Hepatocyte (in vitro differentiated cells): Measurements from ENCODE around the gene ADGRV1.

Experiments
- CTCF ChIP-seq: fragments of 200-600 bp; sonication (generic); IDR thresholded peaks from 2 replicates; pipeline ENCODE4 v1.5.1; 2016; ENCODE audit warnings: antibody characterized with exemption, mild to moderate bottlenecking; ENCODE audit not compliant: poor library complexity
- EZH2 ChIP-seq: fragments of 200-600 bp; sonication (generic); IDR thresholded peaks from 2 replicates; pipeline ENCODE4 v1.6.1; 2016; ENCODE audit warnings: antibody characterized with exemption, mild to moderate bottlenecking, borderline replicate concordance
- EZH2phosphoT487 ChIP-seq: fragments of 200-600 bp; sonication (generic); IDR thresholded peaks from one replicate; pipeline ENCODE4 v1.6.1; 2018; ENCODE audit warnings: antibody characterized with exemption, mild to moderate bottlenecking, low read depth, moderate library complexity; ENCODE audit not compliant: unreplicated experiment, severe bottlenecking

- TF ChIP-seq CTCF (no peak), EZH2phosphoT487 (no peak), EZH2 (no peak)
Measured at GRCh38 chr5:90899014-90899604, 340.5 kb downstream of the ADGRV1 start.
